Measurements from ENCODE around the gene TOLLIP.

DNA sequence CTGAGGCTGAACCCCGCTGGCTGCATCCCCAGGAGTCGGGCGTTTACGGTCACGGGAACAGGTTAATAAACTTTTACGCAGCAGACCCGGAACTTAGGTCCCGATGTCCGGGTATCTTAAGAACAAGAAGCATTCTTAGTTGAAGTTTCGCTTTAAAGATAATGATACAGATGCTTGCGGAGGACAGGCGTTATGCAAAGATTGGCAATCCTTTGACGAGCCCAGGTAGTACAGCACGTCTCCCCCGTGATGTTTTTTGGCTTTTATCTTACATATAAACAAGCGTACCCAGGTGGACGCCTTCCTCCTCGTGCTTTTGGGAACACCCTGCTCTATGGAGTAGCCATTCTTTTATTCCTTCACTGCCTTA, 871 bp upstream of the TOLLIP start:
- TF ChIP-seq LEF1 (IDR thresholded peaks at IDR 0.05; ENCODE audit: borderline replicate concordance): no peak
- no peak for TF ChIP-seq HDGF (IDR thresholded peaks at IDR 0.05; ENCODE audit: borderline replicate concordance)
- TF ChIP-seq TARDBP (IDR thresholded peaks at IDR 0.05): no peak
- TF ChIP-seq SUZ12 (IDR thresholded peaks at IDR 0.05): no peak
- no peak for TF ChIP-seq FOXK2 (IDR thresholded peaks at IDR 0.05)
- no peak for TF ChIP-seq ARNT (IDR thresholded peaks at IDR 0.05)
- no peak for TF ChIP-seq FOXM1 (IDR thresholded peaks at IDR 0.05; ENCODE audit: borderline replicate concordance)
- TF ChIP-seq PKNOX1 (IDR thresholded peaks at IDR 0.05): no peak
- no peak for TF ChIP-seq BHLHE40 (IDR thresholded peaks at IDR 0.05; ENCODE audit: borderline replicate concordance)
- no peak for TF ChIP-seq ZNF384 (IDR thresholded peaks at IDR 0.05)
